ENCODE results near the gene PIBF1.

DNA sequence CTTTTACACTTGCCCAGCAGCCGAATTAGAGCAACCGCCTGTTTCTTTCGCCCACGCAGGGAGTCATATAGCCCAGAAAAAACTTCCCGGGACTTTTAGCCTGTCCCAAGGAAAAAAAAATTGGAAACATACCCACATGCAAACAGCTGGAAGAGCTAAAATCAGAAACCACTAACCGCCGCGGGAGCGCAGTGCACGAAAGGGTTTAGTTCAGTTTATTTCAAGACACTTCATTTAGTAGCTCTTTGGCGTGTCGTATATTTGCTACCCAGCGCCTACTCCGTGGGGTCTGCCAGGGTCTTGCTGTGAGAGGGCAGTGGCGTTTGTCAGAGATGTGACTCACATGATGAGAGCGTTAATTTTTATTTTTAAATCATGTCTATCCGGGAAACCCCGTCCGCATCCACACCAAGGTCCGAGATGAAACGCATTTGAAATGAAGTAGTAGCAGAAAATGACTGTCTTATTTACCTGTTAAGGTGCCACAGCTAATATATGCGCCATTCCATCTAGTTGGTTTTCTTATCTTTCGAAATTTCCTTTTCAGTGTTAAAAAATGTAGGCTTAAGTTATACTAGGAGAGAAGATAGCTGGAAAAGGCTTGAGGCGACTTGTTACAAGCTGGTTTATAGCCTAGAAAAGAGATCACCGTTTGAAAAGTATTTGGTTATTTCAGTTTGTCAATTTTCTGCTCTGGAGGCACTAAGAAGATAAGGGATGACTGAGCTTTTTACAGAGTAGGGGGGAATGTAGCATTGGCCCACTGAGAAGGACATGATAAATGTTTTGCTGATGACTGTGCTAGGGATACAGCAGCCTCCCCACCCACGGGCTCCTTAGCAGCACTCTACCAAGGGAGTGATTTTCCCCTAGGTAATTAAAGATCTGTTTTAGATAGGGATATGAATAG is 278.6 kb downstream of the PIBF1 start:
- TF ChIP-seq, protein P1, sequence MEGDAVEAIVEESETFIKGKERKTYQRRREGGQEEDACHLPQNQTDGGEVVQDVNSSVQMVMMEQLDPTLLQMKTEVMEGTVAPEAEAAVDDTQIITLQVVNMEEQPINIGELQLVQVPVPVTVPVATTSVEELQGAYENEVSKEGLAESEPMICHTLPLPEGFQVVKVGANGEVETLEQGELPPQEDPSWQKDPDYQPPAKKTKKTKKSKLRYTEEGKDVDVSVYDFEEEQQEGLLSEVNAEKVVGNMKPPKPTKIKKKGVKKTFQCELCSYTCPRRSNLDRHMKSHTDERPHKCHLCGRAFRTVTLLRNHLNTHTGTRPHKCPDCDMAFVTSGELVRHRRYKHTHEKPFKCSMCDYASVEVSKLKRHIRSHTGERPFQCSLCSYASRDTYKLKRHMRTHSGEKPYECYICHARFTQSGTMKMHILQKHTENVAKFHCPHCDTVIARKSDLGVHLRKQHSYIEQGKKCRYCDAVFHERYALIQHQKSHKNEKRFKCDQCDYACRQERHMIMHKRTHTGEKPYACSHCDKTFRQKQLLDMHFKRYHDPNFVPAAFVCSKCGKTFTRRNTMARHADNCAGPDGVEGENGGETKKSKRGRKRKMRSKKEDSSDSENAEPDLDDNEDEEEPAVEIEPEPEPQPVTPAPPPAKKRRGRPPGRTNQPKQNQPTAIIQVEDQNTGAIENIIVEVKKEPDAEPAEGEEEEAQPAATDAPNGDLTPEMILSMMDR (conservative IDR thresholded peaks at IDR 0.05; ENCODE audit: low read depth, low read length) = no peak
- TF ChIP-seq EZH2 (IDR thresholded peaks at IDR 0.05; ENCODE audit: low read length, unreplicated experiment) = no peak

Measured in PC-3 (cell line).